GM19351 (cell line): ENCODE results near the gene DOK3.

ENCODE experiments used
- ATAC-seq: cut with Tn5 transposase; IDR thresholded peaks from one replicate; pipeline ENCODE4 v1.9.1; 2021; ENCODE audit warnings: mild to moderate bottlenecking, moderate library complexity; ENCODE audit not compliant: unreplicated experiment

Gene DOK3

GRCh38 chr5:177509381-177509951 is at the start of gene DOK3:
Gene DOK3 (minus strand): TSS chr5:177509826. CDS start chr5:177509540, 286 bp downstream.
- ATAC-seq, result peak; percentile 36

GRCh38 chr5:177557796-177558195 is 48.2 kb upstream of the DOK3 start:
- ATAC-seq, result no peak

GRCh38 chr5:177557041-177557647 is 47.5 kb upstream of the DOK3 start:
- ATAC-seq, result no peak

GRCh38 chr5:177555665-177556064 is 46.0 kb upstream of the DOK3 start:
- no peak for ATAC-seq

- no peak for ATAC-seq
Measured at GRCh38 chr5:177555228-177555627, 45.6 kb upstream of the DOK3 start.

GRCh38 chr5:177554474-177555111 is 45.0 kb upstream of the DOK3 start, which contains the start of gene FAM193B:
Gene FAM193B (minus strand): TSS chr5:177554563. CDS start chr5:177554458, 105 bp downstream.
- ATAC-seq, result peak; percentile 95

GRCh38 chr5:177553671-177554429 is 44.2 kb upstream of the DOK3 start:
- ATAC-seq, result peak; percentile 46

GRCh38 chr5:177552839-177553455 is 43.3 kb upstream of the DOK3 start:
- ATAC-seq, result no peak

GRCh38 chr5:177550122-177550521 is 40.5 kb upstream of the DOK3 start:
- no peak for ATAC-seq

- ATAC-seq, result no peak
Measured at GRCh38 chr5:177548495-177548894, 38.9 kb upstream of the DOK3 start.

GRCh38 chr5:177547736-177548135 is 38.1 kb upstream of the DOK3 start:
- no peak for ATAC-seq

- no peak for ATAC-seq
Measured at GRCh38 chr5:177546258-177546741, 36.7 kb upstream of the DOK3 start.

GRCh38 chr5:177545487-177546257 is 36.0 kb upstream of the DOK3 start:
- ATAC-seq, result no peak

GRCh38 chr5:177542816-177543465 is 33.3 kb upstream of the DOK3 start:
- ATAC-seq, result no peak

GRCh38 chr5:177540438-177540837 is 30.8 kb upstream of the DOK3 start:
- no peak for ATAC-seq

GRCh38 chr5:177539411-177539810 is 29.8 kb upstream of the DOK3 start:
- no peak for ATAC-seq

GRCh38 chr5:177538876-177539275 is 29.2 kb upstream of the DOK3 start:
- no peak for ATAC-seq

GRCh38 chr5:177537389-177538361 is 28.0 kb upstream of the DOK3 start:
- ATAC-seq, result no peak

- no peak for ATAC-seq
Measured at GRCh38 chr5:177536386-177536785, 26.8 kb upstream of the DOK3 start.
